Measurements from ENCODE around the gene PRKCE. TPM values are rescaled to one million over a fixed set of nuclear protein-coding genes. Genes with fewer than 3 reads are reported as not detected.

Gene PRKCE
- total RNA-seq, 1 experiment from 2014 or later: 12.1 TPM

- no peak for TF ChIP-seq CTCF (IDR thresholded peaks at IDR 0.05; ENCODE audit: unreplicated experiment)
- POLR2A ChIA-PET: interaction anchor here (0.5 to 1.7 kb wide), 3 partner anchors 28 to 162 kb away, joined by 3 to 6 read pairs (median 3); no protein-coding TSS in a partner anchor
- peak; percentile 48 for DNase-seq (ENCODE audit: unreplicated experiment)
- Mint-ChIP-seq H3K4me1 (ENCODE audit: insufficient read depth, unreplicated experiment) (peaks cover 14% of the 10 kb centered on the region), H3K36me3 (ENCODE audit: insufficient read depth, unreplicated experiment) (no peaks in the 10 kb centered on the region), H3K4me3 (ENCODE audit: unreplicated experiment) (no peak overlapping the region), H3K27me3 (ENCODE audit: insufficient read depth, unreplicated experiment) (no peaks in the 10 kb centered on the region), H3K27ac (ENCODE audit: low read depth, unreplicated experiment) (peak overlapping the region; percentile 90), H3K9me3 (ENCODE audit: unreplicated experiment) (no peaks in the 10 kb centered on the region)
- CTCF ChIA-PET: interaction anchor here (0.6 to 1.1 kb wide), 3 partner anchors 10 to 132 kb away, joined by 3 read pairs; no protein-coding TSS in a partner anchor
- no TSS peak for BruUV-seq (replicated peaks)
- intact Hi-C loops (cut with micrococcal nuclease): loop anchor here (5.0 kb wide), 1 partner anchor 72 kb away; the partner anchor contains the start of gene EPAS1
Observed at GRCh38 chr2:46225730-46226129, 574.3 kb downstream of the PRKCE start.

- no peak for DNase-seq (ENCODE audit: unreplicated experiment)
- intact Hi-C loops (cut with micrococcal nuclease): loop anchor here (5.0 kb wide), 1 partner anchor 71 kb away; the partner anchor contains the start of gene EPAS1
- H3K27me3 Mint-ChIP-seq (ENCODE audit: insufficient read depth, unreplicated experiment): no peaks in the 10 kb centered on the region
- H3K4me3 Mint-ChIP-seq (ENCODE audit: unreplicated experiment): no peak overlapping the region
- POLR2A ChIA-PET: no interaction called here
- H3K36me3 Mint-ChIP-seq (ENCODE audit: insufficient read depth, unreplicated experiment): no peaks in the 10 kb centered on the region
- no TSS peak for BruUV-seq (replicated peaks)
- no peak for TF ChIP-seq CTCF (IDR thresholded peaks at IDR 0.05; ENCODE audit: unreplicated experiment)
- peaks cover 14% of the 10 kb centered on the region for H3K4me1 Mint-ChIP-seq (ENCODE audit: insufficient read depth, unreplicated experiment)
- H3K9me3 Mint-ChIP-seq (ENCODE audit: unreplicated experiment): no peaks in the 10 kb centered on the region
- no peak overlapping the region for H3K27ac Mint-ChIP-seq (ENCODE audit: low read depth, unreplicated experiment)
- CTCF ChIA-PET: interaction anchor here (0.8 to 1.6 kb wide), 3 partner anchors 9 to 214 kb away, joined by 3 read pairs; no protein-coding TSS in a partner anchor
Observed at GRCh38 chr2:46226620-46227019, 575.1 kb downstream of the PRKCE start.

GRCh38 chr2:46227022-46227421, 575.5 kb downstream of the PRKCE start:
- BruUV-seq (replicated peaks): no TSS peak
- H3K4me3 Mint-ChIP-seq (ENCODE audit: unreplicated experiment): no peak overlapping the region
- ChIA-PET POLR2A (no interaction called here), CTCF (interaction anchor here (0.8 to 1.7 kb wide), 3 partner anchors 20 to 214 kb away, joined by 3 read pairs; no protein-coding TSS in a partner anchor)
- TF ChIP-seq CTCF (IDR thresholded peaks at IDR 0.05; ENCODE audit: unreplicated experiment): no peak
- peaks cover 14% of the 10 kb centered on the region for H3K4me1 Mint-ChIP-seq (ENCODE audit: insufficient read depth, unreplicated experiment)
- no peak overlapping the region for H3K27ac Mint-ChIP-seq (ENCODE audit: low read depth, unreplicated experiment)
- no peaks in the 10 kb centered on the region for H3K9me3 Mint-ChIP-seq (ENCODE audit: unreplicated experiment)
- H3K27me3 Mint-ChIP-seq (ENCODE audit: insufficient read depth, unreplicated experiment): no peaks in the 10 kb centered on the region
- intact Hi-C loops (cut with micrococcal nuclease): loop anchor here (5.0 kb wide), 1 partner anchor 70 kb away; the partner anchor contains the start of gene EPAS1
- DNase-seq (ENCODE audit: unreplicated experiment): no peak
- no peaks in the 10 kb centered on the region for H3K36me3 Mint-ChIP-seq (ENCODE audit: insufficient read depth, unreplicated experiment)

GRCh38 chr2:46227674-46228289, 576.3 kb downstream of the PRKCE start:
- no peak for TF ChIP-seq CTCF (IDR thresholded peaks at IDR 0.05; ENCODE audit: unreplicated experiment)
- ChIA-PET CTCF (interaction anchor here (0.6 to 1.7 kb wide), 5 partner anchors 19 to 629 kb away, joined by 3 read pairs; no protein-coding TSS in a partner anchor), POLR2A (interaction anchor here (0.6 kb wide), 1 partner anchor 151 kb away, joined by 4 read pairs; no protein-coding TSS in a partner anchor)
- H3K4me3 Mint-ChIP-seq (ENCODE audit: unreplicated experiment): no peak overlapping the region
- BruUV-seq (replicated peaks): no TSS peak
- no peaks in the 10 kb centered on the region for H3K9me3 Mint-ChIP-seq (ENCODE audit: unreplicated experiment)
- H3K4me1 Mint-ChIP-seq (ENCODE audit: insufficient read depth, unreplicated experiment): peaks cover 14% of the 10 kb centered on the region
- DNase-seq (ENCODE audit: unreplicated experiment): no peak
- H3K27ac Mint-ChIP-seq (ENCODE audit: low read depth, unreplicated experiment): no peak overlapping the region
- intact Hi-C loops (cut with micrococcal nuclease): loop anchor here (5.0 kb wide), 1 partner anchor 70 kb away; the partner anchor contains the start of gene EPAS1
- no peaks in the 10 kb centered on the region for H3K36me3 Mint-ChIP-seq (ENCODE audit: insufficient read depth, unreplicated experiment)
- no peaks in the 10 kb centered on the region for H3K27me3 Mint-ChIP-seq (ENCODE audit: insufficient read depth, unreplicated experiment)

Data from MCF 10A (cell line).